Stimulated activated CD4-positive, alpha-beta T cell treated with anti-CD3 and anti-CD28 coated beads, Interleukin-1b, Interleukin-23, amount 100 ng/mL, for 24 hours (primary cell): ENCODE measurements around the gene TMEM183A.

Experiments used
- DNase-seq, 4 experiments: peaks; one replicate each; pipeline ENCODE4 v3.0.0-alpha.2; 2020; ENCODE audit warnings: low read depth in 4 of 4, low spot score in 1 of 4

TMEM183A gene

GRCh38 chr1:203045821-203046594, 38.8 kb downstream of the TMEM183A start:
- no peak for DNase-seq

GRCh38 chr1:203046984-203047630, 39.9 kb downstream of the TMEM183A start:
- DNase-seq, result no peak

DNA sequence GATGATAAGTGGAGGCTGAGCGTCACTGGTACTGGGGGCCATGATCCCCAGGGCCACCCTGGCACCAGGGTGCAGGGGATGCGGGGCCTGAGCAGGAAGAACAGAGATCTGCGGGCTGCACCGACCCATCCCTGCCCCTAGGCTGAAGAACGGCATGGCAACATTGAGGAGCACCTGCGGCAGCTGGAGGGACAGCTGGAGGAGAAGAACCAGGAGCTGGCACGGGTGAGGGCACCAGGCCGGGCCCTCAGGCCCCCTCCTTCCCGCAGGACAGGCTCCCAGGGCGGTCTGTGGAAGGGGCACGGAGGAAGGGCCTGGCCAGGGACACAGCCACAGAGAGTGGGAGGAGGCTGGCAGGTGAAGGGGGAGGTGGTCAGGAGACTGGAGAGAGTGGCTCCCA, 40.9 kb downstream of the TMEM183A start:
- no peak for DNase-seq

GRCh38 chr1:203048555-203049051, 41.4 kb downstream of the TMEM183A start:
- no peak for DNase-seq

- DNase-seq, result no peak
Observed at GRCh38 chr1:203049077-203049476, 41.9 kb downstream of the TMEM183A start.

- DNase-seq, result no peak
Observed at GRCh38 chr1:203049576-203050180, 42.5 kb downstream of the TMEM183A start.

DNA sequence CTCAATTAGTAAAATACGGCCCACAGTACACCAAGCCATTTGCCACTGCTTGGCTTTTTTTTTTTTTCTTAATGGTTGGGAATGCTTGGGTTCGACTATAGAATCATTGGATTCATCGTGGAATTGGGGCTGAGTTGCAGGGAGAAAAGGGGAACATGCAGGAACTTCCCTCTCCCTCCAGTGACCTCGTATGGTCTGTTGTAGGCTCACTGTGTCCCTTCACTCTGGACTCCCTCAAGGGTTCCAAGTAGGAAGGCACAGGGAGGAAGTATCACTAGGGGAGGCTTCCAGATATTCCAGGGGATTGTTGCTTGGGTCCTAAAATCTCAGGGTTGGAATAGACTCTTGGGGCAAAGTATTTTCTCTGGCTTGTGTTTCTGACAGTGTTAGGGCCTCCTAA, 43.7 kb downstream of the TMEM183A start:
- DNase-seq, result no peak

GRCh38 chr1:203051841-203052324, 44.7 kb downstream of the TMEM183A start:
- DNase-seq, result no peak

- no peak for DNase-seq
Observed at GRCh38 chr1:203052601-203053000, 45.4 kb downstream of the TMEM183A start.

GRCh38 chr1:203054184-203054583, 47.0 kb downstream of the TMEM183A start:
- no peak for DNase-seq

GRCh38 chr1:203054642-203055041, 47.5 kb downstream of the TMEM183A start:
- no peak for DNase-seq

DNA sequence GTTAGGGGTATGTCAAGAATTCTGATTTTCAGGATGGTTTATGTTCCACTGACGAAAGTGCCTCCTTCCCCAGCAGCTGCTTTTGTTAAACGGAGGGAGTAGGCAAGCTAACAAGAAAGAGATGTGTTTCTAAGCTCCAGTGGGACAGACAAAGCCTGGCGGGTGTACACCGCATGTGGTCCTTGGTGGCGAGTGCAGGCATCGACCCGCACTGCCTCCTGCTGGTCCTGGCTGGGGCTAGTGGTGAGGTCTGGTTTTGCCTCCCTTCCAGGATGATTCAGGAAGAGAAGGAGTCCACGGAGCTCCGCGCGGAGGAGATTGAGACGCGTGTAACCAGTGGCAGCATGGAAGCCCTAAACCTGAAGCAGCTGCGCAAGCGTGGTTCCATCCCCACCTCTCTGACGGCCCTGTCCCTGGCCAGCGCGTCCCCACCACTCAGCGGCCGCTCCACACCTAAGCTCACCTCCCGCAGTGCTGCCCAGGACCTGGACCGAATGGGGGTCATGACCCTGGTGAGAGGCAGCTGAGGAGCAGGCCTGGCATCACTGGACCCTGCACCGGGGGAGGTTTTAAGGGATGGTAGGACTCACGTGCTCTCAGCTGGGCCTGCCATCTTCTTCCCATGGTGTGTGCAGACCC, 48.1 kb downstream of the TMEM183A start:
- no peak for DNase-seq

- no peak for DNase-seq
Observed at GRCh38 chr1:203056012-203056411, 48.8 kb downstream of the TMEM183A start.

DNA sequence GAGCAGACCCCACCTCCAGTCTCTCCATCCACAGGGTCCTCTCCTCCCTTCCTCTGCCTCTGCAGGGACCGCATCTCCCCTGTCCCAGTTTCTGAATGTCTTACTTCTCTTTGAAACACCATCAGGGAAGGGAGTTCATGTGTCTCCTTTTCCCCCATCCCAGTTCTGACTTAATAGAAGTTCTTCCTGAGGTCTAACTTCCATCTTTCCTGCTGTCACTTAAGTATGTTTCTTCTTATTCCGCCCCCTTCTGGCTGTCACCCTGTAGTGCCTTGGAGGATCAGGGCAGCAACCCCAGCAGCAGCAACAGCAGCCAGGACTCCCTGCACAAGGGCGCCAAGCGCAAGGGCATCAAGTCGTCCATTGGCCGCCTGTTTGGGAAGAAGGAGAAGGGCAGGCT, 49.3 kb downstream of the TMEM183A start:
- DNase-seq, result no peak

DNA sequence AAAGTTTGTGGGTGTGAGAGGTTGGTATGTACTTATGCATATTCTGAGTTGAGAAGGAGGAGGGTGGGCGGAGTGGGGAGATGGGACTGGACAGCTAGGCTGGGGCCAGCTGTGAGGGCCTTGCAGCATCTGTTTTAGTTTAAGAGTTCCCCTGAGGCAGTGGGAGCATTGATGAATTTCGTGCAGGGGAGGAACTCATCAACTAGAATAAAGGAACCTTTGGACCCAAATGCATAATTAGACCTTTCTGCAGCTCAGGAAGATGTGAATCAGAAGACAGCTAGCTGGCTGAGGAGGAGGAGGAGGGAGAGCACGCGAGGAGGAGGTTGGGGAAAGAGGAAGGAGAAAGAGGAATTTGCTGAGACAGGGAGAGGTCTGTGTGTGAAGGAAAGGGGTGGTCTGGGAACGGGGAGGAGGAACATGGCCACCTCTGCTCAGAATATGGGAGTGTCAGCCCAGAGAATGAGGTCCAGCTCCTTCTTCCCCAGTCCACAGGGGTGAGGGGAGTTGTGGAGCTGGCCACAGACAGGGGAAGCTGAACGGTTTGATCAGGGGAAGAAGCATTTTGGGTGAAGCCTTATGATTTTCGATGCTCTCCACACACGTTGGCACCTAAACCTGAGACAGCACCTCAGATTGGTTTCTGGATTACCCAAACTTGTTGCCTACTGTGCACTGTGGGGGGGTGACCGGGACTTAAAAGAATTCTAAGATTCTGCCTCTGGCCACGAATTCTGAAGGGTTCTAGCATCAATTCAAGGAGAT, 50.9 kb downstream of the TMEM183A start:
- no peak for DNase-seq

DNA sequence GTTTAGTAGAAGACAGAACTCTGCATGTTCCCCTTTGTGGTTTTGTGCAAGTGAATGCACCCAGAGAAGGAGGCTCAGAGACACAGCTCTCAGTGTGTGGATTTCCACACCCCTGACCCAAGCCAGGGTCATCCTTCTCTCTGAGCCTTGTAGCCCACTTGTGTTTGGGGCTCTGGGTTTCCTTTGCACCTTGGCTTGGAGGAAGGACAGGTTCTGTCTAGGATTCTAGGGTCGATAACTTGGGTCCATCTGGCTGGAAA, 51.4 kb downstream of the TMEM183A start:
- DNase-seq, result no peak

- DNase-seq, result no peak
Observed at GRCh38 chr1:203059485-203059884, 52.3 kb downstream of the TMEM183A start.

DNA sequence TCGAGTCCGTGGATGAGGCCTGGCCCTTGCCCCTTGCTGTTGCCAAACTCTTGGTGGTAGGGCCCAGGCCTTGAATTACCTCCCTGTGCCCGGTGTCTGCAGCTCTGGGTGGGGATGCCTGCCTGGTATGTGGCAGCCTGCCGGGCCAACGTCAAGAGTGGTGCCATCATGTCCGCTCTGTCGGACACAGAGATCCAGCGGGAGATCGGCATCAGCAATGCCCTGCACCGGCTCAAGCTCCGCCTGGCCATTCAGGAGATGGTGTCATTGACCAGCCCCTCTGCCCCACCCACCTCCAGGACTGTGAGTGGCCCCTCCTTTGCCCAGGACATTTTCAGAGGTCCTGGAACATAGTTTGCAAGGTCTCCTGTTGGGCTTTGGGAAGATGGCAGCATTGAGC, 52.9 kb downstream of the TMEM183A start:
- DNase-seq, result no peak

DNA sequence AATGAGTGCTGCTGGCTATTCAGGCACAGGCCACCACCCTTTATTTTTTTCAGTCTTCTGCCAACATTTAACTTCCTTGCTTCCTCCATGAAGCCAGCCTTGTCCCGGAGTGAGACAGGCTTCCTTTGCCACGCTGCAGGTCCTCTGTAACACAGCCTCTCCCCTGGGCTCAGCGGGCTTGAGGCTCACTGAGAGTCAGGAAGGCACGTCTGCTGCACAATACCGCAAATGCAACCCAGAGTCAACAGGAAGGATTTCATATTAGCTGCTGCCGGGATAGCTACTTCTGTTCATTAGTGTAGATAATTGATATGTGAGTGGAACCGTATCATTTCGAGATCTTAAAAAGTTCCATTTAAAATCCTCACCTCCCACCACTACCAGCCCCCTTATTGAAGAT, 56.1 kb downstream of the TMEM183A start:
- no peak for DNase-seq

DNA sequence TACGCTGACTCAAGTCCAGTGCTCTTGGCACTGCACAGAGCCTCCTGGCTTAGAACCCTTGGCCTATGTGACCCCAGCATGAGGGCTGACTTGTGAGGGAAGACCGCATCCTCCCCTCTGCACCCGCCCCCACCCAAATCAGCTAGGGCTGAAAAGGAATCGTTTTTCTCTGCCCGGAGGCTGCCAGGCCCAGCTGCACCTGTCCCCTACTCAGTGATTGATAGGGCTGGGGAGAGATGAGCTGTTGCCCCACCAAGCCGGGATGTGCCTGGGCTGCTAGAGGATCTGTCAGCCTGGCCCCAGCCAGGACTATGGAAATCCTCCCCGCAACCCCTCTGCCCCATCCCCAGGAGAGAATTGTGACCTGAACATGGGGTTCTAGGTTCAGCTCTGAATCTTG, 58.0 kb downstream of the TMEM183A start:
- DNase-seq, result no peak

DNA sequence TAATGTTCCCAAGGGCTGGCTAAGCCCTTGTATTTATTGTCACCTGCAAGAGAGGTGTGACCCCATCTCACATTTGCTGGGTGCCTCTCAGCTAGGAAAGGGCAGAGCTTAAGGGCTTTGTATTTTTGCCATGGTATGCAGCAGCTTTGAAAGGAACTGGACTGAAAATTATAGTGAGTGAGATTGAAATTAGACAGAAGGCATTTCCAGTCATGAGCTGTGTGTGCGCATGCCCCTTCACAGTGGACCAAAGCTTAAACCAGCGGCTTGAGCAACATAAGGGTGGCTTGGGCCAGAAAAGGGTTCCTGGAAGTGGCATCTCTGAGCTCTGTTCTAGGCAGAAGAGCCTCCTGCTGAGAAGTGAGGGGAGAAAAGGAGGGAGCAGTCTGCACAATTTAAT, 58.8 kb downstream of the TMEM183A start:
- no peak for DNase-seq
